HepG2 (cell line): ENCODE measurements around the gene ELF1. TPM values are rescaled to one million over a fixed set of nuclear protein-coding genes. Genes with fewer than 3 reads are reported as not detected.

ENCODE experiments used
- GABPA ChIP-seq, 2 experiments: IDR thresholded peaks; 2 replicates each; pipeline ENCODE4 v1.6.1; 2011 to 2016; ENCODE audit warnings: low read depth in 2 of 2, low read length in 1 of 2, missing biosample characterization in 1 of 2, missing genetic modification characterization in 1 of 2
- HNRNPUL1 ChIP-seq: fragments of 200-400 bp; formaldehyde crosslinking; IDR thresholded peaks from 2 replicates; pipeline ENCODE4 v1.6.1; 2017; ENCODE audit warnings: low read depth, mild to moderate bottlenecking, low read length, moderate library complexity
- KAT2B ChIP-seq: fragments of 150-350 bp; IDR thresholded peaks from 2 replicates; pipeline ENCODE4 v1.6.1; 2014; ENCODE audit warnings: low read depth, low read length, borderline replicate concordance
- KLF6 ChIP-seq: IDR thresholded peaks from 2 replicates; pipeline ENCODE4 v1.8.0; 2016; ENCODE audit warnings: missing biosample characterization, missing genetic modification reagents
- NAIF1 ChIP-seq: sonication (generic); formaldehyde crosslinking; IDR thresholded peaks from 2 replicates; pipeline ENCODE4 v1.5.0; 2020; ENCODE audit warnings: mild to moderate bottlenecking, missing genetic modification reagents, borderline replicate concordance
- PHF5A ChIP-seq: IDR thresholded peaks from one replicate; pipeline ENCODE4 v1.6.1; 2018; ENCODE audit warnings: low read depth, missing genetic modification reagents; ENCODE audit not compliant: unreplicated experiment
- POLR2AphosphoS2 ChIP-seq: IDR thresholded peaks from 2 replicates; pipeline ENCODE4 v1.6.1; 2011; ENCODE audit warnings: low read depth, low read length, improper control_type of control experiment
- ZBTB38 ChIP-seq: sonication (generic); formaldehyde crosslinking; IDR thresholded peaks from 2 replicates; pipeline ENCODE4 v1.5.1; 2020; ENCODE audit warnings: mild to moderate bottlenecking, missing genetic modification reagents
- ZBTB42 ChIP-seq: sonication (generic); formaldehyde crosslinking; IDR thresholded peaks from 2 replicates; pipeline ENCODE4 v1.5.0; 2020; ENCODE audit warnings: mild to moderate bottlenecking, missing genetic modification reagents
- ZNF260 ChIP-seq: sonication (generic); formaldehyde crosslinking; IDR thresholded peaks from 2 replicates; pipeline ENCODE4 v1.4.0; 2020; ENCODE audit warnings: missing genetic modification reagents, low read depth, mild to moderate bottlenecking, borderline replicate concordance
- ZNF274 ChIP-seq: sonication (generic); formaldehyde crosslinking; IDR thresholded peaks from 2 replicates; pipeline ENCODE4 v1.5.1; 2020; ENCODE audit warnings: mild to moderate bottlenecking, missing genetic modification reagents
- ZNF317 ChIP-seq: sonication (generic); formaldehyde crosslinking; IDR thresholded peaks from 2 replicates; pipeline ENCODE4 v1.5.0; 2020; ENCODE audit warnings: mild to moderate bottlenecking, missing genetic modification reagents
- ZNF557 ChIP-seq: sonication (generic); formaldehyde crosslinking; IDR thresholded peaks from 2 replicates; pipeline ENCODE4 v1.4.0; 2020; ENCODE audit warnings: missing genetic modification reagents
- ZNF569 ChIP-seq: sonication (generic); formaldehyde crosslinking; IDR thresholded peaks from 2 replicates; pipeline ENCODE4 v1.5.0; 2020; ENCODE audit warnings: mild to moderate bottlenecking, missing genetic modification reagents, moderate library complexity, borderline replicate concordance
- ZNF607 ChIP-seq: sonication (generic); formaldehyde crosslinking; IDR thresholded peaks from 2 replicates; pipeline ENCODE4 v1.5.1; 2020; ENCODE audit warnings: missing genetic modification reagents, mild to moderate bottlenecking, borderline replicate concordance
- ZNF709 ChIP-seq: sonication (generic); formaldehyde crosslinking; IDR thresholded peaks from 2 replicates; pipeline ENCODE4 v1.5.0; 2020; ENCODE audit warnings: mild to moderate bottlenecking, missing genetic modification reagents
- ZSCAN12 ChIP-seq: sonication (generic); formaldehyde crosslinking; IDR thresholded peaks from 2 replicates; pipeline ENCODE4 v1.9.0; 2021; ENCODE audit warnings: mild to moderate bottlenecking, missing genetic modification reagents
- polyA plus RNA-seq, 8 experiments: library from polyadenylated mRNA; depleted of rRNA in 3 of 8; stranded (reverse) in 7 of 8; unstranded in 1 of 8; fragments of >200 nt; fragmentation: Illumina TruSeq in 4 of 8; extraction: Trizol in 4 of 8; gene quantifications; 2 replicates each; pipeline versions ENCODE4 v1.2.1 to v1.2.3, GENCODE V29; 2011 to 2016; ENCODE audit warnings: low read depth in 4 of 8, missing spikeins in 1 of 8, mixed read lengths in 1 of 8; ENCODE audit not compliant: insufficient read depth in 1 of 8
- total RNA-seq, 5 experiments: library from RNA; depleted of rRNA; stranded (reverse); fragments of >200 nt; fragmentation: Illumina TruSeq; extraction: Trizol; gene quantifications; 2 replicates each; pipeline ENCODE4 v1.2.3, GENCODE V29; 2016; ENCODE audit warnings: low read depth in 1 of 5
- TF ChIP-seq, protein P1 (sequence below): sonication (generic); formaldehyde crosslinking; IDR thresholded peaks from 2 replicates; pipeline ENCODE4 v1.8.0; 2022; ENCODE audit warnings: missing genetic modification reagents, low read depth, mild to moderate bottlenecking, borderline replicate concordance
- TF ChIP-seq, protein P2 (sequence below): sonication (generic); formaldehyde crosslinking; IDR thresholded peaks from 2 replicates; pipeline ENCODE4 v1.5.0; 2020; ENCODE audit warnings: missing genetic modification reagents
- TF ChIP-seq, protein P3 (sequence below): sonication (generic); formaldehyde crosslinking; IDR thresholded peaks from 2 replicates; pipeline ENCODE4 v1.5.0; 2020; ENCODE audit warnings: mild to moderate bottlenecking, missing genetic modification reagents, borderline replicate concordance
- TF ChIP-seq, protein P4 (sequence below): sonication (generic); formaldehyde crosslinking; IDR thresholded peaks from 2 replicates; pipeline ENCODE4 v1.5.0; 2020; ENCODE audit warnings: mild to moderate bottlenecking, low read depth, missing genetic modification reagents, borderline replicate concordance
- TF ChIP-seq, protein P5 (sequence below): sonication (generic); formaldehyde crosslinking; IDR thresholded peaks from 2 replicates; pipeline ENCODE4 v1.5.0; 2020; ENCODE audit warnings: missing genetic modification reagents, mild to moderate bottlenecking, borderline replicate concordance
- TF ChIP-seq, protein P6 (sequence below): IDR thresholded peaks from 2 replicates; pipeline ENCODE4 v1.6.1; 2016; ENCODE audit warnings: mild to moderate bottlenecking, missing biosample characterization, missing genetic modification reagents
- TF ChIP-seq, protein P7 (sequence below): IDR thresholded peaks from 2 replicates; pipeline ENCODE4 v1.6.1; 2016; ENCODE audit warnings: low read depth

Gene ELF1
- total and polyA plus RNA-seq, 2 of the 13 experiments (the other 11 are each of a cell fraction or from before 2014, with no cell fraction given): 24.6 to 71.5 TPM

DNA sequence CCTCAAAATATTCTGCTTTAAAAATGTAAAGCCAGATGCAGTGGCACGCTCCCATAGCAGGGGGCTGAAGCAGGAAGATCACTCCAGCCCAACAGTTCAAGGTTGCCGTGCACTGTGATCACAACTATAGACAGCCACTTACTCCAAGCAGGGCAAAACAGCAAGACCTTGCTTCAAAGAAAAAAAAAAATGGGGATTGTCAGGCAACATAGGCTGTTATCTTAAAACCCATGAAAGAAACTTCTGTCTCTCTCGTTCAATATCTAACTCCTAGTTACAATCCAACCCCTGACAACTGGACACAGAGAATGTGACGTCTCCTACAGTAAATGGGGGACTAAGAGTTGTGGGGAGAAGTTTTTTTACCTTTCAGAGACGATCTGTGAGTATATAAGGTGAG, 17.4 kb downstream of the ELF1 start (continued):
- TF ChIP-seq NAIF1 (CRISPR knock-in tag): peak; percentile 62; the same call in 1 of the 2 replicates
- TF ChIP-seq, protein P1, sequence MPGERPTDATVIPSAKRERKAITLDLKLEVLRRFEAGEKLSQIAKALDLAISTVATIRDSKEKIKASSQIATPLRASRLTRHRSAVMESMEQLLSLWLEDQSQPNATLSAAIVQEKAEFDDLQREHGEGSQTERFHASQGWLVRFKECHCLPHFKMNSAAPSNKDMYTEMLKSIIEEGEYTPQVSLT: no peak
- TF ChIP-seq, protein P2, sequence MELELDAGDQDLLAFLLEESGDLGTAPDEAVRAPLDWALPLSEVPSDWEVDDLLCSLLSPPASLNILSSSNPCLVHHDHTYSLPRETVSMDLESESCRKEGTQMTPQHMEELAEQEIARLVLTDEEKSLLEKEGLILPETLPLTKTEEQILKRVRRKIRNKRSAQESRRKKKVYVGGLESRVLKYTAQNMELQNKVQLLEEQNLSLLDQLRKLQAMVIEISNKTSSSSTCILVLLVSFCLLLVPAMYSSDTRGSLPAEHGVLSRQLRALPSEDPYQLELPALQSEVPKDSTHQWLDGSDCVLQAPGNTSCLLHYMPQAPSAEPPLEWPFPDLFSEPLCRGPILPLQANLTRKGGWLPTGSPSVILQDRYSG (CRISPR knock-in tag): no peak
- TF ChIP-seq HNRNPUL1: no peak
- no peak for TF ChIP-seq KLF6 (CRISPR knock-in tag)
- no peak for TF ChIP-seq GABPA (IDR thresholded peaks at IDR 0.05; ENCODE audit: low read depth, low read length)
- TF ChIP-seq GABPA (CRISPR knock-in tag; IDR thresholded peaks at IDR 0.05; ENCODE audit: low read depth): no peak
- no peak for TF ChIP-seq ZNF607 (CRISPR knock-in tag)
- TF ChIP-seq KAT2B: no peak
- TF ChIP-seq ZNF709 (CRISPR knock-in tag): no peak
- no peak for TF ChIP-seq ZSCAN12 (CRISPR knock-in tag)
- TF ChIP-seq POLR2AphosphoS2: no peak
- TF ChIP-seq, protein P3, sequence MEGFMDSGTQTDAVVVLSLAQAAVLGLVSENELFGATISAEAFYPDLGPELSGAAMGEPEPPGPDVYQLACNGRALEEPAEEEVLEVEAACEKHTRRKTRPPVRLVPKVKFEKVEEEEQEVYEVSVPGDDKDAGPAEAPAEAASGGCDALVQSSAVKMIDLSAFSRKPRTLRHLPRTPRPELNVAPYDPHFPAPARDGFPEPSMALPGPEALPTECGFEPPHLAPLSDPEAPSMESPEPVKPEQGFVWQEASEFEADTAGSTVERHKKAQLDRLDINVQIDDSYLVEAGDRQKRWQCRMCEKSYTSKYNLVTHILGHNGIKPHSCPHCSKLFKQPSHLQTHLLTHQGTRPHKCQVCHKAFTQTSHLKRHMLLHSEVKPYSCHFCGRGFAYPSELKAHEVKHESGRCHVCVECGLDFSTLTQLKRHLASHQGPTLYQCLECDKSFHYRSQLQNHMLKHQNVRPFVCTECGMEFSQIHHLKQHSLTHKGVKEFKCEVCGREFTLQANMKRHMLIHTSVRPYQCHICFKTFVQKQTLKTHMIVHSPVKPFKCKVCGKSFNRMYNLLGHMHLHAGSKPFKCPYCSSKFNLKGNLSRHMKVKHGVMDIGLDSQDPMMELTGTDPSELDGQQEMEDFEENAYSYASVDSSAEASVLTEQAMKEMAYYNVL: no peak
- no peak for TF ChIP-seq PHF5A
- no peak for TF ChIP-seq ZNF317 (CRISPR knock-in tag)
- TF ChIP-seq, protein P4, sequence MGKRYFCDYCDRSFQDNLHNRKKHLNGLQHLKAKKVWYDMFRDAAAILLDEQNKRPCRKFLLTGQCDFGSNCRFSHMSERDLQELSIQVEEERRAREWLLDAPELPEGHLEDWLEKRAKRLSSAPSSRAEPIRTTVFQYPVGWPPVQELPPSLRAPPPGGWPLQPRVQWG (CRISPR knock-in tag): no peak
- TF ChIP-seq ZNF274 (CRISPR knock-in tag): no peak
- no peak for TF ChIP-seq ZNF557 (CRISPR knock-in tag)
- TF ChIP-seq, protein P5, sequence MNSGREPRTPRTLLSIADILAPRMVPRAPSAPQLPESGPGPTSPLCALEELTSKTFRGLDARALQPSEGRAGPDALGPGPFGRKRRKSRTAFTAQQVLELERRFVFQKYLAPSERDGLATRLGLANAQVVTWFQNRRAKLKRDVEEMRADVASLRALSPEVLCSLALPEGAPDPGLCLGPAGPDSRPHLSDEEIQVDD (CRISPR knock-in tag): no peak
- no peak for TF ChIP-seq ZBTB42
- TF ChIP-seq ZBTB38: no peak
- no peak for TF ChIP-seq ZNF569
- TF ChIP-seq, protein P6, sequence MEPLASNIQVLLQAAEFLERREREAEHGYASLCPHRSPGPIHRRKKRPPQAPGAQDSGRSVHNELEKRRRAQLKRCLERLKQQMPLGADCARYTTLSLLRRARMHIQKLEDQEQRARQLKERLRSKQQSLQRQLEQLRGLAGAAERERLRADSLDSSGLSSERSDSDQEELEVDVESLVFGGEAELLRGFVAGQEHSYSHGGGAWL (CRISPR knock-in tag): no peak
- TF ChIP-seq, protein P7, sequence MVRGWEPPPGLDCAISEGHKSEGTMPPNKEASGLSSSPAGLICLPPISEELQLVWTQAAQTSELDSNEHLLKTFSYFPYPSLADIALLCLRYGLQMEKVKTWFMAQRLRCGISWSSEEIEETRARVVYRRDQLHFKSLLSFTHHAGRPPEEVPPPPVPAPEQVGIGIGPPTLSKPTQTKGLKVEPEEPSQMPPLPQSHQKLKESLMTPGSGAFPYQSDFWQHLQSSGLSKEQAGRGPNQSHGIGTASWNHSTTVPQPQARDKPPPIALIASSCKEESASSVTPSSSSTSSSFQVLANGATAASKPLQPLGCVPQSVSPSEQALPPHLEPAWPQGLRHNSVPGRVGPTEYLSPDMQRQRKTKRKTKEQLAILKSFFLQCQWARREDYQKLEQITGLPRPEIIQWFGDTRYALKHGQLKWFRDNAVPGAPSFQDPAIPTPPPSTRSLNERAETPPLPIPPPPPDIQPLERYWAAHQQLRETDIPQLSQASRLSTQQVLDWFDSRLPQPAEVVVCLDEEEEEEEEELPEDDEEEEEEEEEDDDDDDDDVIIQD (CRISPR knock-in tag): peak; percentile 75; the same call in 1 of the 2 replicates
- TF ChIP-seq ZNF260: no peak
